NCI-H2227 (cell line): ENCODE data around the gene ABHD12B.

Experiments
- DNase-seq: peaks from one replicate; lab custom pipeline; 2025; ENCODE audit not compliant: unreplicated experiment; lab: John Stamatoyannopoulos, UW

Gene ABHD12B

GRCh38 chr14:50839048-50839447 is 32.8 kb upstream of the ABHD12B start:
- no peak for DNase-seq

DNA sequence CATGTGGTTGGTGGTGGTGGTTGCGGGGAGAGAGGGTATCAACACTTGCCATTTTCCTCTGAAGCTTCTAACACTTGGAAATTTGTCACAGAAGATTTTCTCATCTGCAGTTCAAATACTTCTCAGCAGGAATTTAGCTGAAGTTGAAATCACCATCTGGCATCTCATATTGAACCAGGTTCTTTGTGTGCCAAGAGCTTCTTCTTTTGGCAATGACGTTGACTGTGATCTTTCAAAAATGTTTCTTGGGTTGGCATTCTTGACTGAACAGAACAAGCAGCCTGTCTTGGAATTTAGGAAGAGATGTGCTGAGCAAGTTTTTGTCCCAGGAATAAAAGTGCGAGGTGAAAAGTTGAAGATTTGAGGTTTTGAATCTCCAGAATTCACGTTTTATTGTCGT is 32.2 kb upstream of the ABHD12B start:
- no peak for DNase-seq

DNA sequence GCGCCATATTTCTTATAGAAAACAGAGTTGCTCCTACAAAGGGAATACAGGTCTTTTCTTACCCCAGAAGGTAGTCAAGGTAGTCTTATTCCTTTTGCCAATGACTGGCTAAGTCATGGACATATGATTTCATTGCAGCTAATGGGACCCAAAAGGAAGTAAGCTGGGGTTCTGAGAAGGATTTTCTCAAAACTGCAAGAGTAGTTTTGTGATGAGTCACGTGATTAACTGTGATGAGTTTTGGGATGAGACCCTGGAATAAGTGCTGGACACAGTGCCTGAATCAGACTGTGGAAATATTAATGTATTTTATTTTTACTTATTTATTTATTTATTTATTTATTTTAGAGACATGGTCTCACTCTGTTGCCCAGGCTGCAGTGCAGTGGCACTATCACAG is 27.5 kb upstream of the ABHD12B start:
- no peak for DNase-seq

DNA sequence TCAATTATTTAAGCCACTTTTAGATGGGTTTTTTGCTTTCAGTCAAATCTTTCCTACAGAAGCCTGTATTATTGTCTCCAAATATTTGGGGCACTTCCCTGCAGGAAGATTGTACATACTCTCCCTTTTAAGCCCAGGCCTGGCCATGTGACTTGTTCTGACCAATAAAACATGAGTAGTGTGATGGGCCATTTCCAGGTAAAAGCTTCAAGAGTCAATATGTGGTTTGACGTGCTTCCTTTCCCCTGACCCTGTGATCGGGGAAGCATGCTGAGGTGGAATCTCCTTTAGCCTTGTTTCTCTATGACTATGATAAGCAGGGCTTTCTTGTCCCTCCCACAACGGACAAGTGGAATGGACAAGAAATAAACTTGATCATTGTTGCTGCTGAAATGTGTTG is 26.7 kb upstream of the ABHD12B start:
- no peak for DNase-seq

GRCh38 chr14:50846226-50846880 is 25.5 kb upstream of the ABHD12B start:
- no peak for DNase-seq

DNA sequence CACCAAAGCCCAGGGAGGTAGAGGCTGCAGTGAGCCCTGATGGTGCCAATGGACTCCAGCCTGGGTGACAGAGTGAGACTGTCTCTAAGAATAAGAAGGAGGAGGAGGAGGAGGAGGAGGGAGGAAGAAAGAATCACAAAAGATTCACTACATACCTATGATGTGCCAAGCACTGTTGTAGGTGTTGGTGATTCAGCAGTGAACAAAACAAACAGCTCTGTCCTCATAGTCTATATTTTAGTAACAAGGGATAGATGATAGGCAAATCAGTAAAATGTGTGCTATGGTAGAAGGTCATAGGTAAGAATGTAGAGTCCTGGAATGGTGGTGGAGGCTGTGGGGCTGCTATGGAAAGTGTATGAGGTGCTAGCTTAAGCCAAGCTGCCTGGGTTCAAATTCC is 18.0 kb upstream of the ABHD12B start:
- DNase-seq: no peak

- no peak for DNase-seq
Observed at GRCh38 chr14:50854521-50854920, 17.3 kb upstream of the ABHD12B start.

DNA sequence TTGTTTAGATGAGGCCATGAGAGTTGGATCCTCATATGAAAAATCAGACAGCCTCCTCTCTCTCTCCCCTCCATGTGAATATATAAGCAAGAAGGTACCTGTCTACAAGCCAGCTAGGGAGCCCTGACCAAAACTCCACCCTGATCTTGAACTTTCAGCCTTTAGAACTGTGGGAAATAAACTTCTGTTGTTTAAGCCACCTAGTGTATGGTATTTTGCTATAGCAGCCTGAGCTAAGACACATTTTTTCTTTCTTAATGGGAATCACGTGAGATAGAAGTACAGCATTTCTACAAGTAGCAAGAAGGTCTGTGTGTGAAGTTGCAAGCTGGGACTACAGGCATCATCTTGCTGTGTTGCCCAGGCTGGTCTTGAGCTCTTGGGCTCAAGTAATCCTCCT is 16.3 kb upstream of the ABHD12B start:
- no peak for DNase-seq

DNA sequence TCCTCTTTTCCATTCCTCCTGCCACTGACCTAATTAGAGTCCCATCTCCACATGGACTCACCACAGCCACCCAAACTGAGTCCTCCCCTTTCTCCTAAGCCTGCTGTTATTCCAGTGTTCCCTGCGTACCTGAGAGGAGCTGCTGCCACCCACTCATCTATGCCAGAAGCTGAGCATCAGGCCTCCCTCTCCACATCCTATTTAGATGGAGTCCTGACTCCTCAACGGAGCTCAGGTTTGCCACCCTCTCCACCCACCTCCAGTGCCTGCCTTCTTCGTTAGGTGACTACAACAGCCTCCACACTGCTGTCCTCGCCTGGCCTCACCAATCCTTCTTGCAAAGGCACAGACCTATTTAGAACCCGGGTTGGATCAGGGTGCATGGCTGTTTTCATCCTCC is 15.2 kb upstream of the ABHD12B start:
- DNase-seq: no peak

DNA sequence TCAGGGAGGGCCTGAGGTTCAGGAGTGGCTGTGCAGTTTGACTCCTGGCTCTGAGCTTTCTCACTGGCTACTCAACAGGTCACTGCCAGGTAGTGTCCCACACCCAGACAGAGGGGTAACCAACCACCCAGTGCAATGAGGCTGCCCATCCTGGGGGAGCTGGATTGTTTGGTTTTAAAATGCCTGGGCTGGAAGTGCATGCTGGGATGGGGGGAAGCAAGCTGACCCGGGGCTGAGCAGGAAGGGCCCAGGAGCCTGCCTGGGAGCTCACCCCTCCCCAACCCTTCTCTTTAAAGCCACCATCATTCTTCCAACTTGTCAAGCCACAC is 12.6 kb upstream of the ABHD12B start:
- no peak for DNase-seq

DNA sequence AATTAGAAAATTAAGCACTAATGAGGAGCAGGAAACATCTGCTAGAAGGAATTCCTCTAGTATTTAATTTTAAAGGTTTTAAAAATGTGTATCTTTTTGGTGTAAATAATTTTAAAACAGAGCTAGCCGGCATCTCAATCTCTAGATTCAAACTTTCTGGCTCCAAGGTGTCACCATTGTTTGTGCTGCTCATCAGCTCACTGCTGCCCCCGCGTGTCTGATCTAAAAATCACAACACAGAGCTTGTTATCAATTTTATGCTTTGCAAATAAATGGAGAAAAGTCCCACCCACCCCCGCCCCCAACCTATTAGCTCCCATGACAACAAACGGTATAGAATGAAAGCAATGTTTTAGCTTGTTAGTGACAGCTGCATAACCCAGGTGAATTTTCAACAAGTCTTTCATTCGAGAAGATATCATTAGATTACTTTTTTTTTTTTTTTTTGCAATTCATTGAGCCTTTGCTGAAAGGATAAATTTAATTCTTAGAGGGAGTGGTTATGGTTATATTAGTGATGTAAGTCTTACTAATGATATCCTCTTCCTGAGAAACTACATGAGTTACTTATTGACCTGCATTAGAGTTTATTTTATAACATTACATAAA is 11.3 kb upstream of the ABHD12B start:
- DNase-seq: peak; percentile 88

GRCh38 chr14:50862036-50862570 is 9.8 kb upstream of the ABHD12B start:
- DNase-seq: no peak

GRCh38 chr14:50864237-50864636 is 7.6 kb upstream of the ABHD12B start:
- DNase-seq: no peak

DNA sequence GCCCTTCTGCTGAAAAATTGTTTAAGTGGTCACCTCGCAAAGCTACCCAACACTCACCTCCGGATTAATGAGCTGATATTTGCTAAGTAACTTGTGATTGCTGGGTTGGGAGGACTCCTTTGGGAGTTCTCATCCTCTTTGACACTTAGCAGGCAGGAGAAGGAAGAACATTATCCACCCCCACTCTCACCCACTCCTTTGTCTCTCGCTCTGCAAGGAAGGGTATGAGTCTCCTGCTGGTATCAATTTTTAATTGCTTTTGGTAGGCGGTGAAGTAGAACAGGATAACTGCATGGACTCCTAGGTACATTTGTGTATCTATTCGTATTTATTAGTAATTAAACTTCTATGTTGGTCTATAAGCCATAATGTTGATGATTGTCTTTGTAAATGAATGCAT is 6.9 kb upstream of the ABHD12B start:
- DNase-seq: no peak

- no peak for DNase-seq
Observed at GRCh38 chr14:50865391-50866076, 6.3 kb upstream of the ABHD12B start.

DNA sequence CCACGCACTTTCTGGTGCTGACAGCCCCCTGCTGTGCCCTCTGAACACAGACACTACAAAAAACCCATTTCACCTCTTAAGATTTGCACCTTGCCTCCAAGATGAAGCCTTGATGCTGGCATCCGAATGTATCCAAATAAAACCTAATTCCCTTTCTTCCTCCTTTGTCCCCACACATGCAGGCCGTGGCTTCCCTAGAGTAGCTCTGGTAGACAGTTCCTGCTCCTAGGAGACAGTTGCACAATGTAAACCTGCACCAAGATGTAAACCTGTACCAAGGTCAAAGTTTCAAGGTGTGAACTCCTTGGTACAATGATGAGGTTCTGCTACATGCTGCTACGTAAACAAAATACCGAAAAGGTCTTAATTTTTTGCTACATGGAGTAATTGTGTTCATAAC is 625 bp upstream of the ABHD12B start:
- DNase-seq: no peak

DNA sequence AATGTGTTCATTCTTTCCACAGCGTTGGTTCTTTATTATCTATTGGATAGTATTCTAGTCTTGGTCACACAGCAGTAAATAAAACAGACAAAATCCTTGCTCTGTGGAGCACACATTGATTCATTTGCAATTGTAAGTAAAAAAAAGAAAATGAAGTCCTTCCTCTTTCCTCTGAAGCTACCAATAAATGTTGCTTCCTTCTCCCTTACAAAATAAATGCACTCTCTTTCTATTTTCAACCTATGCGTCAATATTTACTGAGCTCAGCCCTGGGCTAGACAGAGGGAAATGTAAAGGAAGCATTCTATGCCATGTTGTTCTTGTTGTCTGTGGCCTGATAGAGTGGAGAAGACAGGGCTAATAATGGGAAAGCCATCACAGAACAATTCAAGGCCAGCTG is 2.9 kb downstream of the ABHD12B start:
- no peak for DNase-seq

DNA sequence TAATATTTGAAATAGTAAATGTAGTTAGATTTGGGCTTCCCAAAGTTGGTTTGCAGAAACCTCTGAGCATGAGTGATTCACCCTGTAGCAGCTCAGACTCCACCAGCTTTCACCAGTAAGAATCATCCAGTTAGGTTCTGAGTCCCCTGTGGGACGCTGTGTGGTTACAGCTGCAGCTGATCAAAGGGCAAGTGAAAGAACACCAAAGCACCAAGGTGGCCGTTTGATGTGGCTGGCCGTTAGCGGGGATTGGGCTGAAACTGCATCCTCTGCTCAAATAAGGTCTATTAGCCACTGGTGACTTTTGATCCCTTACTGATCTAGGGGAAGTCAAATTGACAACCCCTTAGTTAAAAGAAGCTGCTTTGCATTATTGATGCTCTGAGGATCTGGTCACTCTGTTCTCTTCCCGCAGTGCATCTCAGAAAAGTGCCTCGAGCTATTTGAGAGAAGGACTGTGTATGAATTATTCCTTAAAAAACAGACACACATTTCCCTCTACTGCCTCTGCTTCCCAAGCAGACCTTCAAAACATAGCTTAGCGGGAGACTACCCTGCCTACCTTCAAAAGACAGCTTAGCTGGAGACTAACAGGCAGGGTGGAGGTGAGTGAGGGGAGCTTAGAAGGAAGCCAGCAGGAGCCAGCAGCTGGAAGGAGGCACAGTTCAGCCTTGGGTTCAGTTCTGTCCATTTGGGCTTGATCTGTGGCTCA is 3.7 kb downstream of the ABHD12B start:
- no peak for DNase-seq

DNA sequence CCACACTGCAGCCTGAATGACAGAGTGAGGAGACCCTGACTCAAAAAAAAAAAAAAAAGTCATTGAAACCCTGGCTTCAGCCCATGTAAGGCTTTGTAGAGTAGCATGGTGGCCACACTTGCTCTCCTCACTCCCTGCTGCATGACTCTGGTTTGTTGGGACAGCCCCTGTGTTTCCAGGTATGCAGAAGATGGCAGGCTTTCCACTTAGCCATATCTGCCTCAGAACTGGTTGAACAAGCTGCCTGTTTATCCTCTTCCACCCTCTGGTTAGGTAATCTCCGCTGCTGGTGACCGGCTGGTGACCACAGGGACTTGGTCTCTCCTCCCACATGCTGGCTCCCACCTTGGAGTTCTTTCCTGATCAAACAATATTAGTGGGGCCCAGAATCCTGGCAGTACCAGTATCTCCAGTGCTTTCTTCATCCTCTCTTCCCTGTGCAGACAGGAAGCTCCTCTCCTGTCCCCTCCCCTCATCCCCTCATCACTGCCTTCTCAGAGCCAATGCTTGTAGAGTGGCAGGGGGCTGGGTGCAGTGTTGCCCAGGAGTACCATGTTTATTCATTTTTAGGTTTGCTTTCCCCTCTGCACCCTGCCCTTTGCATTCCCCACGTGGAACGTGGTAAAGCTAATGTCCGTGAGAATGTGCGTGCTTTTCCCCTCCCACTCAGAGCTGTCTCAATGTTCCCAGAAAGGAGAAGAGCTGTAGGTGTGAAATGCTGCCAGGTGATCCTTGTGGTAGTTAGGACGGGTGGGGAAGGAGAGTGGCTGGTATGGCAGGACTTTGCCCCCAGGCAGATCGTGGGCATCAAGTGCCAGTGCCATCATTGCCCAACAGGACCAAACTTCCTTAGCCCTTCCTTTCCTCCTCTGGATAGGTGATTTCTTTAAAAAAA is 11.3 kb downstream of the ABHD12B start:
- DNase-seq: no peak

- no peak for DNase-seq
Observed at GRCh38 chr14:50883827-50884197, 12.0 kb downstream of the ABHD12B start.

DNA sequence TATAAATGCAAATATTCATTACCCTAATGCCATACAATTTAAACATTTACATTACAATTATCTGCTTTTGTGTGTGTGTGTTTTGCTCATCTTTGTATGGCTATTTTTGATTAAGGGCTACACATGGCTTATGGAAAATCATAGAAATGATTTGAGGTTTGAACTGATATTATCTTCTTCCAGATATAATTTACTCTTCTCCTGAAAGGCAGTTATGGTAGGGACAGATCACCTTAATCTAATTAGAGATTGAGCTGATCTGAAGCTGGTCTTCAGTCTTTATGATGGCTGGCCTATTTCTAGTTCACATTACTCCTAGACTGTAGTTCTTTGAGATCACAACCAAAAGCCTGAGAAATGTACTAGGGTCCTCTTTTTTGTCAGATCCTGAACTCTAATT is 15.6 kb downstream of the ABHD12B start:
- DNase-seq: no peak
